H54 (cell line): ENCODE results near the gene FAM89B.

Experiments
- DNase-seq: peaks from one replicate; pipeline ENCODE4 v3.0.0; 2011; ENCODE audit warnings: low spot score, mixed read lengths; ENCODE audit not compliant: insufficient read length
- FAIRE-seq: peaks from 3 replicates; lab custom pipeline; 2011; peaks lifted over from hg19 to GRCh38; lab: Jason Lieb, UNC
- POLR2A ChIP-seq: IDR thresholded peaks from 2 replicates; pipeline ENCODE4 v1.6.1; 2011; ENCODE audit warnings: low read depth, mild to moderate bottlenecking, low read length

Gene FAM89B

DNA sequence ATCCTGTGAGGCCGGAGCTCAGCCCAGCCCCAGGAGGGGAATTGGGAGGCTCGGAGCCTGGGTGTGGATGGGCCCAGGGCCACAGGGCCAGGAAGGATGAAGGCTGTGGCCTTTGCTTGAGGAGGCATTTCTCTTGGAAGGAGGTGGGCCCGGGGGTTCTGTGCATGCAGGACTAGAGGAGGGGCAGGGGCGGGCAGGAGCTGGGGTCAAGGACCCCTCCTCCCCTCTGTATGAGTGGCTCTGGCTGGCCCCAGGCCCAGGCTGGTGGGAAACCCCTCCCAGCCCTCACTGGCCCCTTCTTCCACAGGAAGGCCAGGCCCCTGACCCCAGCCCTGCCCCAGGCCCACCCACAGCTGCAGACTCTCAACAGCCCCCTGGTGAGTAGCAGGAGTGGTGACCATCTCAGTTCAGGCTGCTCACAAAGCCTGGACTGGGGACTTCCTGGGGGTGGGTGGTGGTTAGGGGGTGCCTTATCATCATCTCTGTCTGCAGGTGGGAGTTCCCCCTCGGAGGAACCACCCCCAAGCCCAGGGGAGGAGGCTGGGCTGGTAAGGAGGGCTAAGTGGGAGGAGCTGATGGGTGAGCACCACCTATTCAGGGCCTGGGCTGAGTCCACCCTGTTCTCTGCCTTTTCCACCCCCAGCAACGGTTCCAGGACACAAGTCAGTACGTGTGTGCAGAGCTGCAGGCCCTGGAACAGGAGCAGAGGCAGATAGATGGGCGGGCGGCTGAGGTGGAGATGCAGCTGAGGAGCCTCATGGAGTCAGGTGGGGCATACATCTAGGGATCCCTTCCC, 17.3 kb downstream of the FAM89B start:
- FAIRE-seq (no peak), DNase-seq (no peak)
- no peak for TF ChIP-seq POLR2A

DNA sequence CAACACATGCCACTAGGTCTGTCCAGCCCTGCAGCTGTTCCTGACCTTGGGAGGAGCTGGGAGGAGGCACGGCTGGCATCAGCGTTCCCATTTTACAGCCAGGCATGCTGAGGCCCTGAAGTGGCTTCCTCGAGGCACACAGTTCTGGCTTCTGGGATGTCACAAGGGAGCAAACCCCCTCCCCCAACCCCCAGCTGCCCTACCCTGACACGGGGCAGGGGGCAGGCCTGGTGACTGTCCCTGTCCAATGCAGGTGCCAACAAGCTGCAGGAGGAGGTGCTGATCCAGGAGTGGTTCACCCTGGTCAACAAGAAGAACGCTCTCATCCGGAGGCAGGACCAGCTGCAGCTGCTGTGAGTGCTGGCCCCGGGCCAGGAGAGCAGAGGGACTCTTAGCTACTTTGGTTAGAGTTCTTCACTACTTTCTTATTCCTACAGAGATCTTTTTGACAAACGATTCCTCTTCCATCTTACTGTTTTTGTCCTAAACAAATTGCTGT, 18.0 kb downstream of the FAM89B start:
- no peak for FAIRE-seq
- DNase-seq: no peak
- TF ChIP-seq POLR2A: no peak

DNA sequence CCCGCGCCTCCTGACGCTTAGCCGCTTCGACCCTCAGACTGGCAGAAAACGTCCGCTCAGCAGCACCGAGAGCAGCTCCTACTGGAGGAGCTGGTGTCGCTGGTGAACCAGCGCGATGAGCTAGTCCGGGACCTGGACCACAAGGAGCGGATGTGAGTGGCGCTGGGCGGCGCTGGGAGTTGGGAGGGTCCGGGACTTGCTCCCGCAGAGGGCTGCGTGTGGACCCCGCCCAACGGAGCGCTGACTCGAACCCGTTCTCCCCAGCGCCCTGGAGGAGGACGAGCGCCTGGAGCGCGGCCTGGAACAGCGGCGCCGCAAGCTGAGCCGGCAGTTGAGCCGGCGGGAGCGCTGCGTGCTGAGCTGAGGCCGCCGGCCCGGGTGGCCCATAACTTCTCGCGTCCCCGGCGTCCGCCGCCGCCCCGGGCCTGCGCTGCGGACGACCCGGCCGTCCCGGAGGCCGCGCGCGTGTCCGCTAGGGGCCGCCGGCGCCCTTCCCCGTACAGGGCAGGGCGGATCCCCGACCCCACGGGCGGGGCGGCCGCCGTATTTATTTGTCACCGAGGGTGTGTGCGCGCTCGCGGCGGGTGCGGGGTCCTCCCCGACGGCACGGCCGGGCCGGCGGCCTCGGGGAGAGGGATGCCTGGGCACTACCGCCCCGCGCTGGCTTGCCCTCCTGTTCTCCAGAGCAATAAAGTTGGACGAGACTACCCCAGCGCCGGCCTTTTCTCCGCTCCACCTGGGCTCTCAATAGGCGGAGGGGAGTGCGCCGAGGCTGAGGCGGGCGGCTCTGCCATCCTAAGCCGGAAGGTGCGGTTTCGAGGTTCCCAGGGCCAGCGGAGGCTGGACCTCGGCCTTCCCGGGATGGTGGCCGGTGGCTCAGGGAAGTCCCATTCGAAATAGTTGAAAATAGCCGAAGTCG, 19.9 kb downstream of the FAM89B start:
- no peak for TF ChIP-seq POLR2A
- DNase-seq (no peak), FAIRE-seq (no peak)

DNA sequence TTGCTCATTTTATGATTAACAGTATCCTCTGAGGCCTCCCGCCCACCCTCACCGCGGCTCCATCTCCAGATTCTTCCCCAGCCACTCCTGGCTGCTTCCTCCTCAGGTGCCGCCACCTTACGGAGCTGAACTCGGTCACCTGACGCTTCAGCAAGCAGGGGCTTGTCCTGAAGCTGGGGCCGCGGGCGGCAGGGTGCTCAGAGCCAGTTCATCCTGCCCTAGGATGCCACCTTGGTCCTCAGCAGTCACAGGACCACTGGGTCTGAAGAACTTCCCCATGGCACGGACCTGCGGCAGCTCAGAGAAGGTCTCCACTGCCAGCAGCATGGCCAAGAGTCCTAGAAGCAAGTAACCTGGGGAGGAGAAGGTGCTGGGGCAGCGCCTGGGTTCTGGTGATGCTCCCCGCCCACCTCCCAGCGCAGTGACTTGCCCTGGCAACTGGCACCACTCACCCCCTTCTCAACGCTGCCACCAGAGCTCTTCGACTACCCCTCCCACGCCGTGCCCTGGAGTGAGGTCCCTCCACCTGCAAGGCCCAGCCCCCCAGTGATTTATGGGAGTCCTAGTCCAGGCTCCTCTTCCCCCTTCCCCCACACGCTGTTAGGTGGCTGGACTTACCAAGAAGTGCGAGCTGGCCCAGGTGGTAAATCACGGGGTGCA, 20.6 kb downstream of the FAM89B start:
- no peak for TF ChIP-seq POLR2A
- DNase-seq (no peak), FAIRE-seq (no peak)

DNA sequence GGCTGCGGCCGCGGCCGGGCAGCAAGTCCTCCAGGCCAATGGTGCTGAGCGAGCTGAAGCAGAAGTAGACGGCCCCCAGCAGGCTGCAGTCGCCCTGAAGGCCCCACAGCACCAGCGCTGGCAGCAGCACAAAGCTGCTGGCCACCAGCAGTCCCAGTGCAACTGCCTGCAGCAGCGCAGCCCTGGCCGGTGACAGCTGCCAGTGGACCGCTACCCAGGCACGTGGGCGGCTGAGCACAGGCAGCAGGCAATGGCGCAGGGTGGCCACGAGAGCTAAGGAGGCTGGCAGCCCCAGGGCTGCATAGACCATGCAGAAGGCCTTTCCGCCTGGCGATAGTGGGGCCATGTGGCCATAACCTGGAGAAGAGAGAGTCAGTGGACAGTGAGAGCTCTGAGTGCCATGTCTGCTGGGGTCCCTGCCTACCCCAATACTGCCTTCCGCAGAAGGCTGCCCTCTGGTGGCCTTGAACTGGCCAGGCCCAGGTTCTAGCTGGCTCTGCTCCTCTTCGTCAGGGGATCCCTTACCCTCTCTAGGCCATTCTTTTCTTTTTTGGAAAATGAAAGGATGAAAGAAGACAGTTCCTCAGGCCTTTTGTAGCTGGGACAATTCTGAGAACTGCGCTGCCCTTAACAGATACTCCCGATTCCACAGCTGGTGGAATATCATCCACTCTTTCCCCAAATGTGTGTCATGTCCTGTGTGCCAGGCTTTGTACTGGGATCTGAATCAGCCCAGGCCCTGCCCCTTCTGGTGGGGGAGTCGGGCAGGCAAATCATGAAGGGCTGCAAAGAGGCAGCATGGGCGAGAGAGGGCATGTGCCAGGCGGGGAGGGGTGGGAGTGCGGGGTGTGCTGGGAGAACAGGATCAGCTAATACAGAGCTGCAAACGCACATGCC, 21.4 kb downstream of the FAM89B start:
- FAIRE-seq (no peak), DNase-seq (no peak)
- TF ChIP-seq POLR2A: no peak

DNA sequence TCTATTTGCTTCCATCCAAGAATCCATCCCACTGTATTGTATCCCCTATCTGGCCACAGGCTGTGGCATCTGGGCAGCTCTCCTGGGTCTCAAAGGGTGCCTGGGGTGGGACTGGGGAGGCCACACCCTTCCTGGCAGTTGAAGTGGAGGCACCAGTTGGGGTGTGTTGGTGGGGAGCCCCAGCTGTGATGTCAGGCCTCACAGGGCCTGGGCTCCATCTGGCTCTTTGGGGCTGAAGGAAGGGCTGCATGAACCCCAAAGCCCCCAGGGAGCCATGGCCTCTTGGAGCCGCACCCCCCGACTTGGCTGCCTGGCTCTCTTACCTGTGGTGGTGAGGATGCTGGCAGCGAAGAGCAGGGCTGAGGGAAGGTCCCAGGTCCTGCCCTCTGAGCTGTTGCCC, 22.8 kb downstream of the FAM89B start:
- TF ChIP-seq POLR2A: no peak
- DNase-seq: no peak
- no peak for FAIRE-seq

DNA sequence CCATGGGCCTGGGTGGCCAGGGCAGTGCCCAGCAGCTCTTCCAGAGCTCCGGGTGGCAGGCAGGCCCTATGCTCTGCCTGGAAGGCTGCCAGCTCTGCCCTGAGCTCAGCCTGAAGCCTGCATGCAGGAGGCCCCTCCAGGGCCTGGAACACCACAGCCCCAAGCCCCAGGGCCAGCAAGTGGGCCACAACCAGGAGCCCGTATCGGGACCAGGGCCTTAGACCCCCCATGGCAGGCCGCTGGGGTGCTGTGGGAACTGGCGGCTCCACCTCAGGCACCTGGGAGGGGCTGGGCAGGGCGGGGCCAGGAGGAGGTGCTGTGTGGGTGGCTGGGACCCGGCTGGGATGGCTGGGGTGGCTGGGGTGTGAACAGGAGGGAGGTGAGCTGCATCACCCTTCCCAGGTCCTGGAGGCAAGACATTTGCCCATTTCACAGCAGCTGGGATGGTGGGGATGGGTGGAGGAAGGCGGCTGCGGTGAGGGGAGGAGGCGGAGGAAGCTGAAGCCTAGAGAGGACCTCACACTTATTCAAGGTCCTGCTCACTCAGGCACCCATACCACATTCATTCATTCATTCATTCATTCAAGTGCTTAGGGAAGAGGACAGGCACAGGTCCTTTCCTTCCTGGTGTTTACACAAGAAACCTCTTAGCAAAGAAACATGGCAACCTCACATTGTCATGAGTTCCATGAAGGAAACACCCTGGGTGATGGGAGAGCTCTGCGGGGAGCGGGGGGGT, 23.4 kb downstream of the FAM89B start, which contains the start of gene KCNK7:
Gene KCNK7 (minus strand): TSS at position 258 of the 739 bp plus-strand sequence. CDS start 28 bp downstream, at position 230.
- FAIRE-seq: no peak
- no peak for DNase-seq
- TF ChIP-seq POLR2A: no peak

DNA sequence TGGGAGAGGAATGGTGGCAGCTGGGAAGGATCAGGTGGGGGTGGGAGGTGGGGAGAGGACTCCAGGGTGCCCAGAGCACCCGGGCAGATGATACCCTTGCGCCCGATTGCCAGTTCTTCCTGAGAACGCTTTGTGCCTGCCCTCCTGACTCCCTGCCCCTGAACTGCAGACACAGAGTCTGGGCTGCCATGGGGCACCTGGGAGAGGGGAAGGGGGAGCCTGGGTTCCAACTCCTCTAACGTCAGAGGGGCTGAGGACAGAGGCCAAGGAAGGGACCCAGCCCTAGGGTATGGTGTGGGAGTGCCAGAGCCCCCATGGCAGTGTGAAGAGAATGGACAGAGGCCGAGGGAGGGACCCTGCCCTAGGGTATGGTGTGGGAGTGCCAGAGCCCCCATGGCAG, 24.2 kb downstream of the FAM89B start:
- no peak for FAIRE-seq
- no peak for DNase-seq
- TF ChIP-seq POLR2A: no peak

DNA sequence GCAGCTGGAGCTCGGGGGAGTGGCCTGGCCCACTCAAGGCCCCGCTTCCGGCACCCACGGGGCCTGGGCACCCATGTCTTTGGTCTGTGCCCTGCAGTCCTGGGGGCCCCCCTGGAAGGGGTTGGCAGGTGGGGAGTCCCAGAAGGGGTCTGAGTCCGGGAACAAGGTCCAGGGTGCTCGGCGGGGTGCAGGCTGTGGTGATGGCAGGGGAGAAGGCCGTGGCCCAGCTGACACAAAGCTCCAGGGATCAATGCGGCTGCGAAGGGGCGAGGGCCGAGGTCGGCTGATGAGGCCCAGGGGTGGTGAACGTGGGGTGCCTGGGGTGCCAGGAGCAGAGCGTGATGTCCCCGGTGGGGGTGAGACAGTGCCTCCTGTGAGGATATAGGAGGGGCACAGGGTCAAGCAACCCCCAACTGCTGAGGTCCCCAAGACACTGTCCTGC, 25.9 kb downstream of the FAM89B start:
- no peak for TF ChIP-seq POLR2A
- DNase-seq: no peak
- FAIRE-seq: no peak

DNA sequence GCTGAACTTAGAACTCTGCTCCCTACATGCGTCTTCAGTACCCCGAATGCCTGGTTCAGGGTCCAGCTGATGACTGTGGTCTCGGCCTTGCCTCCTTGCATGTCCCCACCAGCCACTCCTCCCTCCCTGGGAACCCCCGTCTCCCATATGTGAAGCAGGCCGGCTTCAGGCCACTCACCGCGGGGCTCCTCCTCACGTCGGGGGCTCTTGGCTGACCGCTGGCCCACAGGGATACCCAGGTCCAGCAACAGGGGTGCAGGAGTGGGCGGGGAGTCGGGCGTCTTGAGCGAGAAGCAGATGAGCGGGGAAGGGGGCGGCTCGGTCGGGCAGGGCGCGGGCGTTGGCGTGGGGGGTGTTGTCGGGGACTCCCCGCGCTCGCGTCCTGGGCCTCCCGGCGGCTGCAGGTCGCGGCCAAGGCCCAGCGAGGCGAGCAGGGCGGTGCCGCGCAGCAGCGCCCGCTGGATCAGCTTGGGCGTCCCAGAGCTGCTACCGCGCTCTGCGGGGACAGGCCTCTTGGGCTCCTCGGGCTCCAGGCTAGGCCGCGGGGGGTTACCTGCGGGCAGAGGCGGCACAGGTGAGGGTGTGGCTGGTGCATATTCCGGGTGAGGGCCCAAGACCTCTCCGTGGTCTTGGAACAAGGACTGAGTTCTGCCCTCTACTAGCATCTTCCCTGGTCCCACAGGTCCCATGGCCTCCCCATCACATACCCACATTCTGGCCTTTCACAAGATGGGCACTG, 27.0 kb downstream of the FAM89B start:
- no peak for TF ChIP-seq POLR2A
- FAIRE-seq (no peak), DNase-seq (no peak)

DNA sequence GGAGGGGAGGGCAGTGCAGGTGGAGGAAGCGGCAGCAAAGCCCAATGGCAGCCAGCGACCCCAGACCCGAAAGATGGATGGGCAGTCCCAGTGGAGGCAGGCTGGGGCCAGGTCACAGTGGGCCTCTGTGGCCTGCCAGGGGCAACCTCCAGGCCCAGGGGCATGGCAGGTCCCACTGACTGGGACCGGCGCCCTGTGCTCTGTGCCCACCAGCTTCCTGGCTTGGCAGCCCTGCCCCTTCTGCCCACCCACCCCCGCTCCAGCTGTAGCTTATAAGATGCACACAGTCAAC, 27.6 kb downstream of the FAM89B start:
- DNase-seq (no peak), FAIRE-seq (no peak)
- TF ChIP-seq POLR2A: no peak

DNA sequence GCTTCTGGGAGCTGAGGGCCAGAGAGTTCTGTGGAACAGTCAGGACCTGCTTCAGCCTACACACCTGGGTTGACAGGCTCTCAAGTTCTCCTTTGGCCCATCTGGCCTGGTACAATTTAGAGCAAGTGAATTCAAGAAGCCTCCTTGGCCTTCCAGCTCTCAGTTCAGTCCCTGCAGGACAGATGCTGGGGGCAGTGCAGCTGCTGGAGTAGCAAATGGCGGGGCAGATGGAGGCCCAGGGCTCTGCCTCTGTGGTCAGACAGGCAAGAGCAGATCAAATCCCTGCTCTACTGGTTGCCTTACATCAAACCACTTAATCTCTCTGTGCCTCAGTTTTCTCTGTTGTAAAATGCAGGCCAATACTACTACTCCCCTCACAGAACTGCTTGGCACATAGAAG, 31.9 kb downstream of the FAM89B start:
- TF ChIP-seq POLR2A: no peak
- FAIRE-seq (no peak), DNase-seq (no peak)
